Measurements from ENCODE around the gene NAV3. TPM values are rescaled to one million over a fixed set of nuclear protein-coding genes. Genes with fewer than 3 reads are reported as not detected.

The NAV3 gene
- polyA plus RNA-seq, 1 of the 3 experiments (the other 2 are of a cell fraction) = 10.5 TPM

DNA sequence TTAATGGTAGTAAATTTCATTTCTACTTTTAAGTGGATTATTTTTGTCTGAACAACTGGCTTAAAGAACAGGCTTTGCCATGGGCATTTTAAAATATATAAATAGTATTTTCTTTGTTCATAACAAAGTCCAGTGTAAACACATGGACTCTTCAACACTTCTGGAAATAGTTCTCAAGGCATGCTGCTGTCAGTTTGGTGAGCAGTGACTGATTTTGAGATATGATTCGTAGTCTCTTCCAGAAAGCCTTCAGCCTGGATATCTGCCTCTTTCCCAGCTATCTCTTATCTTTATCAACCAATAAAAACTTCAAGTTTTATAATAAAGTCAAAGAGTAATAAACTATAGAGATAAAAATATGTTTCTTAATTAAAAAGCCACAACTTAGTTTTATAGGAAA lies 110.7 kb downstream of the NAV3 start:
- H3K9me3 ChIP-seq = no peaks in the 10 kb centered on the region
- no peaks in the 10 kb centered on the region for H3K27me3 ChIP-seq (ENCODE audit: insufficient read depth)
- TF ChIP-seq SIN3A (IDR thresholded peaks at IDR 0.05; ENCODE audit: borderline replicate concordance, low read depth, low read length) = peak; percentile 37; the same call in 1 of the 2 replicates
- no peak for TF ChIP-seq GABPA (IDR thresholded peaks at IDR 0.05; ENCODE audit: low read depth)
- TF ChIP-seq TCF12 (IDR thresholded peaks at IDR 0.05) = peak; percentile 40
- TF ChIP-seq NRF1 (IDR thresholded peaks at IDR 0.05; ENCODE audit: low read depth, low read length) = no peak
- no peak for TF ChIP-seq FOXM1 (IDR thresholded peaks at IDR 0.05; ENCODE audit: low read depth)
- TF ChIP-seq FOXJ3 (CRISPR knock-in tag; IDR thresholded peaks at IDR 0.05) = no peak
- TF ChIP-seq, protein P1, sequence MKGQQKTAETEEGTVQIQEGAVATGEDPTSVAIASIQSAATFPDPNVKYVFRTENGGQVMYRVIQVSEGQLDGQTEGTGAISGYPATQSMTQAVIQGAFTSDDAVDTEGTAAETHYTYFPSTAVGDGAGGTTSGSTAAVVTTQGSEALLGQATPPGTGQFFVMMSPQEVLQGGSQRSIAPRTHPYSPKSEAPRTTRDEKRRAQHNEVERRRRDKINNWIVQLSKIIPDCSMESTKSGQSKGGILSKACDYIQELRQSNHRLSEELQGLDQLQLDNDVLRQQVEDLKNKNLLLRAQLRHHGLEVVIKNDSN (IDR thresholded peaks at IDR 0.05; ENCODE audit: borderline replicate concordance, low read depth) = no peak
- TF ChIP-seq RAD21 (IDR thresholded peaks at IDR 0.05; ENCODE audit: low read length) = no peak
- TF ChIP-seq EP300 (IDR thresholded peaks at IDR 0.05; ENCODE audit: borderline replicate concordance in 1 of 2, low read depth in 1 of 2, low read length in 1 of 2) = no peak
- no peak for TF ChIP-seq YY1 (IDR thresholded peaks at IDR 0.05; ENCODE audit: low read depth)
- TF ChIP-seq EZH2phosphoT487 (IDR thresholded peaks at IDR 0.05; ENCODE audit: borderline replicate concordance, low read depth) = no peak
- no peak for TF ChIP-seq RCOR1 (IDR thresholded peaks at IDR 0.05; ENCODE audit: low read length)
- TF ChIP-seq GATA2 (CRISPR knock-in tag; IDR thresholded peaks at IDR 0.05) = no peak
- TF ChIP-seq RXRA (IDR thresholded peaks at IDR 0.05; ENCODE audit: borderline replicate concordance, low read depth) = no peak
- TF ChIP-seq, protein P2, sequence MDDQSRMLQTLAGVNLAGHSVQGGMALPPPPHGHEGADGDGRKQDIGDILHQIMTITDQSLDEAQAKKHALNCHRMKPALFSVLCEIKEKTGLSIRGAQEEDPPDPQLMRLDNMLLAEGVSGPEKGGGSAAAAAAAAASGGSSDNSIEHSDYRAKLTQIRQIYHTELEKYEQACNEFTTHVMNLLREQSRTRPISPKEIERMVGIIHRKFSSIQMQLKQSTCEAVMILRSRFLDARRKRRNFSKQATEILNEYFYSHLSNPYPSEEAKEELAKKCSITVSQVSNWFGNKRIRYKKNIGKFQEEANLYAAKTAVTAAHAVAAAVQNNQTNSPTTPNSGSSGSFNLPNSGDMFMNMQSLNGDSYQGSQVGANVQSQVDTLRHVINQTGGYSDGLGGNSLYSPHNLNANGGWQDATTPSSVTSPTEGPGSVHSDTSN (IDR thresholded peaks at IDR 0.05) = peak; percentile 47
- TF ChIP-seq, protein P3, sequence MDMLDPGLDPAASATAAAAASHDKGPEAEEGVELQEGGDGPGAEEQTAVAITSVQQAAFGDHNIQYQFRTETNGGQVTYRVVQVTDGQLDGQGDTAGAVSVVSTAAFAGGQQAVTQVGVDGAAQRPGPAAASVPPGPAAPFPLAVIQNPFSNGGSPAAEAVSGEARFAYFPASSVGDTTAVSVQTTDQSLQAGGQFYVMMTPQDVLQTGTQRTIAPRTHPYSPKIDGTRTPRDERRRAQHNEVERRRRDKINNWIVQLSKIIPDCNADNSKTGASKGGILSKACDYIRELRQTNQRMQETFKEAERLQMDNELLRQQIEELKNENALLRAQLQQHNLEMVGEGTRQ (IDR thresholded peaks at IDR 0.05; ENCODE audit: borderline replicate concordance, low read depth, low read length) = no peak
- H3K27ac ChIP-seq (ENCODE audit: low read depth in 2 of 2, low read length in 1 of 2) = peak overlapping the region; percentile 87 to 89; a peak in 3 of 4 replicates
- peak overlapping the region; percentile 38; the same call in 1 of the 2 replicates for H2AFZ ChIP-seq (ENCODE audit: low read depth)
- POLR2A ChIA-PET = no interaction called here
- H3K4me2 ChIP-seq = peak overlapping the region; percentile 75
- peaks cover 0 to 3% of the 10 kb centered on the region in 2 experiments for H3K36me3 ChIP-seq (replicated peaks in 1 of 2; ENCODE audit: control insufficient read depth in 1 of 2, insufficient read depth in 2 of 2, low read length in 1 of 2)
- H3K4me3 ChIP-seq (ENCODE audit: low read depth in 2 of 2, low read length in 1 of 2) = peak overlapping the region; percentile 50 to 51; a peak in 3 of 4 replicates
- no peak for DNase-seq
- peaks cover 31% of the 10 kb centered on the region for H3F3A ChIP-seq (replicated peaks; ENCODE audit: insufficient read depth)
- H3K79me2 ChIP-seq (ENCODE audit: insufficient read depth) = peaks cover 44% of the 10 kb centered on the region
- peaks cover 0 to 20% of the 10 kb centered on the region in 2 experiments; a peak in 2 of 4 replicates for H3K4me1 ChIP-seq (ENCODE audit: control insufficient read depth in 1 of 2, insufficient read depth in 2 of 2, low read depth in 1 of 2, low read length in 1 of 2)
- no peaks in the 10 kb centered on the region for H4K20me1 ChIP-seq (ENCODE audit: insufficient read depth)
- H3K9me2 ChIP-seq = no peaks in the 10 kb centered on the region
- H3K9ac ChIP-seq = peak overlapping the region; percentile 66
- CTCF ChIA-PET = interaction anchor here (3.4 kb wide), 1 partner anchor 16 kb away, joined by 20 read pairs; no protein-coding TSS in a partner anchor
- WGBS (ENCODE audit: low lambda C conversion rate) = 5% methylated on average over 1 of the region's 1 CpG
